ENCODE measurements around the gene STN1. TPM values are rescaled to one million over a fixed set of nuclear protein-coding genes. Genes with fewer than 3 reads are reported as not detected.

STN1 gene
- total RNA-seq, 1 donor, result 34.9 TPM

GRCh38 chr10:103890194-103890658 lies 27.8 kb downstream of the STN1 start:
- H3K4me3 ChIP-seq (ENCODE audit: low read depth, low read length), result no peak overlapping the region
- TF ChIP-seq CTCF (IDR thresholded peaks at IDR 0.05; ENCODE audit: insufficient read depth, low read length), result no peak
- DNase-seq (ENCODE audit: low read depth), result no peak

- DNase-seq (ENCODE audit: low read depth), result no peak
- TF ChIP-seq CTCF (IDR thresholded peaks at IDR 0.05; ENCODE audit: insufficient read depth, low read length), result no peak
- no peak overlapping the region for H3K4me3 ChIP-seq (ENCODE audit: low read depth, low read length)
These were observed 28.8 kb downstream of the STN1 start for GRCh38 chr10:103889121-103889720.

GRCh38 chr10:103888113-103888841 lies 29.7 kb downstream of the STN1 start:
- DNase-seq (ENCODE audit: low read depth), result peak; percentile 94
- H3K4me3 ChIP-seq (ENCODE audit: low read depth, low read length), result no peak overlapping the region
- peak; percentile 79 for TF ChIP-seq CTCF (IDR thresholded peaks at IDR 0.05; ENCODE audit: insufficient read depth, low read length)

GRCh38 chr10:103885617-103886016 lies 32.4 kb downstream of the STN1 start:
- peak; percentile 91 for DNase-seq (ENCODE audit: low read depth)
- TF ChIP-seq CTCF (IDR thresholded peaks at IDR 0.05; ENCODE audit: insufficient read depth, low read length), result no peak
- H3K4me3 ChIP-seq (ENCODE audit: low read depth, low read length), result no peak overlapping the region

GRCh38 chr10:103884681-103885139 lies 33.3 kb downstream of the STN1 start:
- no peak overlapping the region for H3K4me3 ChIP-seq (ENCODE audit: low read depth, low read length)
- peak; percentile 75 for TF ChIP-seq CTCF (IDR thresholded peaks at IDR 0.05; ENCODE audit: insufficient read depth, low read length)
- peak; percentile 77 for DNase-seq (ENCODE audit: low read depth)

GRCh38 chr10:103882285-103883007 lies 35.5 kb downstream of the STN1 start:
- TF ChIP-seq CTCF (IDR thresholded peaks at IDR 0.05; ENCODE audit: insufficient read depth, low read length), result no peak
- H3K4me3 ChIP-seq (ENCODE audit: low read depth, low read length), result no peak overlapping the region
- no peak for DNase-seq (ENCODE audit: low read depth)

Data from fibroblast of the aortic adventitia (primary cell).